K562 (cell line): ENCODE measurements around the gene IPO8.

Experiments
- EZH2 ChIP-seq: IDR thresholded peaks from 2 replicates; pipeline ENCODE4 v1.6.1; 2012; ENCODE audit warnings: low read depth, mild to moderate bottlenecking, inconsistent platforms, low read length, borderline replicate concordance
- FOXM1 ChIP-seq, 2 experiments: fragments of 450-650 bp in 1 of 2; sonication (generic) in 1 of 2; formaldehyde crosslinking in 1 of 2; IDR thresholded peaks; 2 replicates each; pipeline versions ENCODE4 v1.6.1 to v1.9.0; 2017 to 2022; ENCODE audit warnings: low read depth in 2 of 2, mild to moderate bottlenecking in 2 of 2, missing genetic modification reagents in 1 of 2, moderate library complexity in 1 of 2
- HCFC1 ChIP-seq: IDR thresholded peaks from 2 replicates; pipeline ENCODE4 v1.6.1; 2012; ENCODE audit warnings: low read depth, low read length, improper control_type of control experiment
- HMG20A ChIP-seq: fragments of 450-650 bp; formaldehyde crosslinking; conservative IDR thresholded peaks from 2 replicates; pipeline ENCODE4 v1.4.0; 2020; ENCODE audit warnings: mild to moderate bottlenecking, mixed read lengths
- RAD21 ChIP-seq, 2 experiments: fragments of 250-450 bp in 1 of 2; fragments of 450-650 bp in 1 of 2; sonication (Bioruptor Pico) in 1 of 2; formaldehyde crosslinking in 1 of 2; IDR thresholded peaks in 1 of 2; conservative IDR thresholded peaks in 1 of 2; 2 replicates each; pipeline versions ENCODE4 v1.4.0 to v1.8.0; 2020 to 2022; ENCODE audit warnings: mild to moderate bottlenecking in 2 of 2, moderate library complexity in 1 of 2
- RCOR1 ChIP-seq, 2 experiments: IDR thresholded peaks; 2 replicates each; pipeline ENCODE4 v1.6.1; 2012; ENCODE audit warnings: low read depth in 2 of 2, low read length in 2 of 2, borderline replicate concordance in 1 of 2, improper control_type of control experiment in 1 of 2
- SMARCC2 ChIP-seq: fragments of 450-650 bp; IDR thresholded peaks from 2 replicates; pipeline ENCODE4 v1.6.1; 2017; ENCODE audit warnings: antibody characterized with exemption, moderate library complexity, mild to moderate bottlenecking, low read depth
- ZNF398 ChIP-seq: fragments of 250-450 bp; sonication (Bioruptor Pico); IDR thresholded peaks from 2 replicates; pipeline ENCODE4 v1.8.0; 2021; ENCODE audit warnings: moderate library complexity, mild to moderate bottlenecking, inconsistent platforms
- TF ChIP-seq, protein P1 (sequence below): sonication (generic); formaldehyde crosslinking; IDR thresholded peaks from 2 replicates; pipeline ENCODE4 v1.9.0; 2022; ENCODE audit warnings: mild to moderate bottlenecking, missing genetic modification reagents
- TF ChIP-seq, protein P2 (sequence below), 3 experiments: IDR thresholded peaks in 2 of 3; conservative IDR thresholded peaks in 1 of 3; 2 replicates each; pipeline ENCODE4 v1.5.1; 2011 to 2012; ENCODE audit warnings: low read length in 3 of 3, mild to moderate bottlenecking in 3 of 3, control low read depth in 2 of 3, improper control_type of control experiment in 1 of 3, inconsistent platforms in 1 of 3, low read depth in 1 of 3, mixed read lengths in 1 of 3, moderate library complexity in 1 of 3; ENCODE audit not compliant: insufficient read depth in 2 of 3

GRCh38 chr12:30725739-30726138, 30.1 kb upstream of the IPO8 start:
- no peak for TF ChIP-seq HMG20A (CRISPR knock-in tag)
- TF ChIP-seq, protein P1, sequence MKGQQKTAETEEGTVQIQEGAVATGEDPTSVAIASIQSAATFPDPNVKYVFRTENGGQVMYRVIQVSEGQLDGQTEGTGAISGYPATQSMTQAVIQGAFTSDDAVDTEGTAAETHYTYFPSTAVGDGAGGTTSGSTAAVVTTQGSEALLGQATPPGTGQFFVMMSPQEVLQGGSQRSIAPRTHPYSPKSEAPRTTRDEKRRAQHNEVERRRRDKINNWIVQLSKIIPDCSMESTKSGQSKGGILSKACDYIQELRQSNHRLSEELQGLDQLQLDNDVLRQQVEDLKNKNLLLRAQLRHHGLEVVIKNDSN: no peak
- TF ChIP-seq, protein P2, sequence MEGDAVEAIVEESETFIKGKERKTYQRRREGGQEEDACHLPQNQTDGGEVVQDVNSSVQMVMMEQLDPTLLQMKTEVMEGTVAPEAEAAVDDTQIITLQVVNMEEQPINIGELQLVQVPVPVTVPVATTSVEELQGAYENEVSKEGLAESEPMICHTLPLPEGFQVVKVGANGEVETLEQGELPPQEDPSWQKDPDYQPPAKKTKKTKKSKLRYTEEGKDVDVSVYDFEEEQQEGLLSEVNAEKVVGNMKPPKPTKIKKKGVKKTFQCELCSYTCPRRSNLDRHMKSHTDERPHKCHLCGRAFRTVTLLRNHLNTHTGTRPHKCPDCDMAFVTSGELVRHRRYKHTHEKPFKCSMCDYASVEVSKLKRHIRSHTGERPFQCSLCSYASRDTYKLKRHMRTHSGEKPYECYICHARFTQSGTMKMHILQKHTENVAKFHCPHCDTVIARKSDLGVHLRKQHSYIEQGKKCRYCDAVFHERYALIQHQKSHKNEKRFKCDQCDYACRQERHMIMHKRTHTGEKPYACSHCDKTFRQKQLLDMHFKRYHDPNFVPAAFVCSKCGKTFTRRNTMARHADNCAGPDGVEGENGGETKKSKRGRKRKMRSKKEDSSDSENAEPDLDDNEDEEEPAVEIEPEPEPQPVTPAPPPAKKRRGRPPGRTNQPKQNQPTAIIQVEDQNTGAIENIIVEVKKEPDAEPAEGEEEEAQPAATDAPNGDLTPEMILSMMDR (IDR thresholded peaks at IDR 0.05 in 2 of 3, conservative IDR thresholded peaks at IDR 0.05 in 1 of 3; ENCODE audit: insufficient read depth in 2 of 3, low read depth in 1 of 3, low read length in 3 of 3): no peak
- TF ChIP-seq FOXM1 (IDR thresholded peaks at IDR 0.05; ENCODE audit: low read depth): no peak
- TF ChIP-seq FOXM1 (CRISPR knock-in tag; IDR thresholded peaks at IDR 0.05; ENCODE audit: low read depth): no peak
- no peak for TF ChIP-seq ZNF398 (CRISPR knock-in tag)
- TF ChIP-seq SMARCC2: no peak
- TF ChIP-seq RAD21 (CRISPR knock-in tag; conservative IDR thresholded peaks at IDR 0.05 in 1 of 2, IDR thresholded peaks at IDR 0.05 in 1 of 2): no peak
- TF ChIP-seq HCFC1: no peak
- TF ChIP-seq EZH2: no peak
- TF ChIP-seq RCOR1 (IDR thresholded peaks at IDR 0.05; ENCODE audit: borderline replicate concordance in 1 of 2, low read depth in 2 of 2, low read length in 2 of 2): no peak
